OCI-LY3 (cell line): ENCODE measurements around the gene FZD2.
"Not testable (repeated sequence)": the region's sequence is repeated elsewhere in the genome, so short reads cannot be mapped to it uniquely, and the experiment has no call there.

Experiments used
- CTCF ChIP-seq: fragments of 200-600, 300-600 bp; sonication (generic); IDR thresholded peaks from 2 replicates; pipeline ENCODE4 v1.5.1; 2014; ENCODE audit warnings: antibody characterized with exemption, low read length, low read depth
- EZH2phosphoT487 ChIP-seq: fragments of 200-600 bp; shearing (Covaris generic); IDR thresholded peaks from 2 replicates; pipeline ENCODE4 v1.6.1; 2018; ENCODE audit warnings: antibody characterized with exemption, mixed run types, low read depth

DNA sequence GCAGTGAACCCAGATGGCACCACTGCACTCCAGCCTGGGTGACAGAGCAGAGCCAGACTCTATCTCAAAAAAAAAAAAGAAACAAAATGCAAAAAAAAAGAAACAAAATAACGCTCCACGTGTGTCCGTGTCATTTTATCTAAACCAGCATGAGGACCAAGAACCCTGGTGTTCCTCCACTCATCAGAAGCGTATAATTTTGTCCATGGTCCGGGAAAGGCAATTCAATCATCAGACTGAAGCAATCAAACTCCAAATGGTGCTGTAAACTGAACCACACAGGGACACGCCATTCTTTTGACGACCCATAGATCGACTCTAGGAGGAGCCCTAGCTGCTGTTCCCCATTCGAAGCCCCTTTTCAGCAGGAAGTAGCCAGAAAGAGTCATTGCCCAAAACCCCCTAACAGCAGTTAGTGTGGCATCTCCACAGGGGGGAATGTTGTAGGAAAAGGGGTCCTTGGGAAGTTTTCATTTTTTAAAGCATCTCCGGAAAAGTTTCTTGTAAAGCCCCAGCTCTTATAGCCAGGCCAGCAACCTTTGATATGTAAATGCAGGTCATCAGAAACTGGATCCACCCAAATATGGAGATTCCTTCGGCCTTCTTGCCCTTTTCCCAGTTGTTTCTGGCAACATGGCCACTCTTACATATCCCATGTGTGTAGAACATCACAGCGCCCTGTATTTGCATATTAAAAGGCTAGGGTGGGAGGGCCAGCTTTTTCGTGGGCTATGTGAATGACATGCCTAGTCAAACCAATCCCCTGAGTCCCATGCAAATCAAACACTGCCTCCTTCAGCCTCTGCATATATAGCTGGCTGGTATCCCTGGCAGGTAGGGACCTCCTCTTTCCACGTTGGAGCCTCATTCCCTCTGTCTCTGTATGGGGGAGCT is 45.8 kb upstream of the FZD2 start:
- not testable (repeated sequence) for TF ChIP-seq CTCF, EZH2phosphoT487
